GM18502 (cell line): ENCODE results near the gene SNX5.

Source experiments
- ATAC-seq: cut with Tn5 transposase; IDR thresholded peaks from one replicate; pipeline ENCODE4 v1.9.1; 2021; ENCODE audit warnings: mild to moderate bottlenecking; ENCODE audit not compliant: unreplicated experiment, poor library complexity

Gene SNX5

DNA sequence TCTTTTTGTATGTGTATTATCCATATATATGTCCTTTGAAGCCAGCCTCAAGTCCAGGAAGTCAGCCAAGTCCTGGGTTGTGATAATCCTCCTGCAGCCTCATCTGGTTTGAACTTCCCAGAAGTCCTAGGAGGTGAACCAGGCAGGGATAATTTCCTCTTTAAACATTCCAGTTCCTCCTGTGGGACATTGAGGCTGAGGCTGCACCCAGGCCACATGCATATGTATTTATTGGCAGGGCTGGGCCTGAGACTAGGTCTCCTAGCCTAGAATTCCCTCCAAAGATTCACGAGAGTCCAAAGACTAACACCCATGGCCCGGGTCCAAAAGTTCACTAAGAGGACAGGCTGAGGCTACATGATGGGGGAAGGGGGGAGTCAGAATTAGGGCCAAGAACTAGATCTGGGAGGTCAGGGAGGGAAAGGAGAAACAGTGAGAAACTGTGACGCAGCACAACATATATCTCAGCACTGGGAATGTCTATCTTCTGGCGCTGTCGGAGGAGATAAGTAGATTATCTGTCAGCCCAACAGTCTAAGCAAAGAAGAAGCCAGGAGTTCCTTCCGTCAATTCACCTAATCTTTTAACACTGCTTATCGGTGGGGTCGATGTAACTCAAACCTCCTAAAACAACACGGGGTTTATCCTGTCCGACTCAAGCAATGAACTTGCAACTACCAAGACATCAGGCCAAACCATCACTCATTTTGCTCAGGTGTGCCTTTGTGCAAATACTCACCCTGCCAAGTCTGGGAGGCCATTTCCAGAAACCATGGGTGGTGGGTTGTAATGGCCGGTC lies 43.3 kb downstream of the SNX5 start:
- no peak for ATAC-seq

DNA sequence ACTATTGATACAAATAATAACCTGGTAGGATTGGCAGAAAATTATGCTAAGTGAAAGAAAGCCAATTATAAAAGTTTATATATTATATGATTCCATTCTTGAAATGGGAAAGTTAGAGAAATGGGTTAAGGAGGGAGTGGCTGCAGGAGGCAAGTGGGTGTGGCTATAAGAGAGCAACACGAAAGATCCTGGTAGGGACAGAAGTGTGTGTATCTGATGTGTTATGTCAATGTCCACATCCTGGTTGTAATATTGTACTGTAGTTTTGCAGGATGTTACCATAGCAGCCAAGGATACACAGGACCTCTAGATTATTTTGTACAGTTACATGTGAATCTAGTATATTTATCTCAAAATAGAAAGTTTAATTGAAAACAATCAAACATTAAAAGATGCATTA lies 46.8 kb downstream of the SNX5 start:
- ATAC-seq = no peak

DNA sequence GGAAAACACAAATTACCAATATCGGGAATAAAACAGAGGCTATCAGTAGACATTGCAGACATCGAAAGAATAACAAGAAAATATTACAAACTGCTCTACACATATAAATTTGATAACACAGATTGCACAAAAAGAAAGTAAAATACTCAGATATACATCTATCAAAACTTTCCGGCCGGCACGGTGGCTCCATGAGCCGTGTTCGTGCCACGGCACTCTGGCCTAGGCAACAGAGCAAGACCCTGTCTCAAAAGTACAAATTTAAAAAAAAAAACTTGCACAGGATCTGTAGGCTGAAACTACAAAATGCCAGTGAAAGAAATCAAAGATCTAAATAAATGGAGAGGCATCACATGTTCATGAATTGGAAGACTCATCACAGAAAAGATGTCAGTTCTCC lies 49.4 kb downstream of the SNX5 start:
- ATAC-seq = no peak

DNA sequence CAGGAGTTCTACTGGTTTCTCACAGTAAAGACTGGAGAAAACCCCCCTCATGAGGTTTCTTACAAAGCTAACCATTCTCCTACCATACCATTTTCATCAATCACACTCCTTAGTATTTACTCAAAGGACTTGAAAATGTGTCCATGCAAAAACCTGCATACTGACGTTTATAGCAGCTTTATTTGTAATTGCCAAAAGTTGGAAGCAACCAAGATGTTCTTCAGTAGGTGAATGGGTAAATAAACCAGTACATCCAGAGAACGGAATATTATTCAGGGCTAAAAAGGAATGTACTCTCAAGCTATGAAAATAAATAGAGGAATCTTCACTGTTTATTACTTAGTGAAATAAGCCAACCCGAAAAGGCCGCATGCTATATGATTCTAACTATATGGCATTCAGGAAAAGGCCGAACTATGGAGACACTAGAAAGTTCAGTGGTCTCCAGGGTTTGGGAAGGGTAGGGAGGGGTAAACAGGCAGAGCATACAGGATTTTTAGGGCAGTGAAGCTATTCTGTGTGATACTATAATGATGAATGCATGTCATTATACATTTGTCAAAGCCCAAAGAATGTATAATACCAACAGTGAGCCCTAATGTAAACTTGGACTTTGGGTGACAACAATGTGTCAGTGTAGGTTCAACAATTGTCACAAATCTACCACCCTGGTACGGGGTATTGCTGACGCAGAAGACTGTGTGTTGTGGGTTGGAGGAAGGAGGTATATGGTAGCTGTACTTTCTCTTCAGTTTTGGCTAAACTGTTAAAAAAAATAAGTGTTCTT lies 50.6 kb downstream of the SNX5 start:
- no peak for ATAC-seq

DNA sequence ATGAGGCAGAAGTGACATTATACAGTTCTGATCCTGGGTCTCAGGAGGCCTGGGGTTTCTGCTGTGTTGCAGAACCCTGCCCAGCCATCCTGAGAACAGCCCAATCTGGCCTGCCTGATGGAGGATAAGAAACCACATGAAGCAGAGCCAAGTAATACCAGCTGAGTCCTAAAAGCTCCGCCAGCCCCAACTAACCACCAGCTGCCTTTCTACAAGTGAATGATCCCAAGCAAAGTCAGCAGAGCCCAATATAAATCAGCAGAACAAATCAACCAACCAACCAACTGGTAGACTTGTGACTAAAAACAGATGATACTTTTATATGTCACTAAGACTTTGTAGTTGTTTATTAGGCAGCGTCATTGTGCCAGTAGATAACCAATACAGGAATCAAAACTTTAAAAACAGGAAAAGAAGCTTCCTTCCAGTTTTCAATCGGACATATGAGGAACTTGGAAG lies 52.1 kb downstream of the SNX5 start:
- ATAC-seq = no peak

DNA sequence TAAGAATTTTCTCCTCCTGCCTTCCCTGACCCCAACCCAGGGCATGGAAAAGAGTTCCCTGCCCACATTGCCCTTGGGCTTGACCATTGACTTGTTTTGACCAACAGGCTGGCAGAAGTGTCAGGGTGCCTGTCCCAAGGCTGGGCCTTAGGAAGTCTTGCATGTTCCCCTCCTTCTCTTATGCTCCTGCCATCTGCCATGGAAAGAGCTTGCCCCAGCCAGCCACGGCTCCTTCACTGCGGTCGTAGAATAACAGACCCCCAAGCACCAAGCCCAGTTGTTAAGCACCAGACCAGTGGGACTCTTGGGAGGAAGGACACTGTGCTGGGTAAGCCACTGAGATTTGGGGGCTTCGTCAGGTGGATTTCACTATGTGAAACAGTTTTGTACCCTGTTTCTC lies 53.6 kb downstream of the SNX5 start:
- ATAC-seq = no peak

DNA sequence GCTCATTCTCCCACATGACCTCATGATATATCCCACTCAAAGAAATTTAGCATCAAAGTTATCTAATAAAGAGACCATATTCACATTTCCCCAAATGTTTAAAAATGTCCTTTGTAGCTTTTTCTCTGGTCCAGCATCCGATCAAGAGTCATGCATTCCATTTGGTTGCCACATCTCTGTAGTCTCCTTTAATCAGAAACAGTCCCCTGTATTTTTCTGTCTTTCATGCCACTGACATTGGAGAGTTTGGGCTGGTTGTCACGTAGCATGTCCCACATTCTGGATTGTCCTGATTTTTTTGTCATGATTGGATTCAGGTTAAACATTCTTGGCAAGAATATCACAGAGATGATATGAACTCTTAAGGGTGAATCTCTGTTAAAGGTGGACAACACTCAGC lies 55.7 kb downstream of the SNX5 start:
- ATAC-seq = no peak

DNA sequence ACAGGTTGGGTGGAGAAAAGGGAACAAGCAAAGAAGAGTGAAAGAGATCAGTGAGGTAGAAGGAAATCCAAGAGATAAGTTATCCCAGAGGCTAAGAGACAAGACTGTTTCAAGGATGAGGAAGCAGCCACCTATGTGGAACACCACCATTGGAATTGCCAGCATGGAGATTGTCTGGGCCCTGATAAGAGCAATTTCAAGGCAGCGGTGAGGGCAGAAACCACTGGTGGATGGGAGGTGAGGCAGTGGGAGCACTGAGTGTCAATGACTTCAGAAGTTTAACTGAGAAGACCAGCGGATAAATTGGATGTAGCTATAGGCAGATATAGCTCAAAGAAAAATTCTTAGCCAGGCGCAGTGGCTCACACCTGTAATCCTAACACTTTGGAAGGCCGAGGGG lies 56.7 kb downstream of the SNX5 start:
- no peak for ATAC-seq

DNA sequence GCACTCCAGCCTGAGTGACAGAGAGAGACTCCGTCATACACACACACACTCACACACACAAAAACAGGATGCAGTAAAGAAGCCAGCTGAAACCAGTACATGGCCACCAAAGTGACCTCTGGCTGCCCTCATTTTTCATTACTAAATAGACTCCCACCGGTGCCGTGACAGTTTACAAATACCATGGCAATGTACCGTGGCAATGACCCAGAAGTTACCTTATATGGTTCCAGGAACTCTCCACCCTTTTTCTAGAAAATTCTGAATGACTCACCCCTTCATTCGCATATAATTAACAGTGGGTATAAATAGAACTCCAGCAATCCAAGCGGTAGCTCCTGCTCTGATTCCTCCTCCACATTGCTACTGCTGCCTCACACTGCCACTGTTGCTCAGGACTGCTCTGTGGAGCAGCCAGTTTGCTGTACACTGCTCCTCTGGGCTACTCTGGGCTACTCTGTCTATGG lies 57.7 kb downstream of the SNX5 start:
- no peak for ATAC-seq

DNA sequence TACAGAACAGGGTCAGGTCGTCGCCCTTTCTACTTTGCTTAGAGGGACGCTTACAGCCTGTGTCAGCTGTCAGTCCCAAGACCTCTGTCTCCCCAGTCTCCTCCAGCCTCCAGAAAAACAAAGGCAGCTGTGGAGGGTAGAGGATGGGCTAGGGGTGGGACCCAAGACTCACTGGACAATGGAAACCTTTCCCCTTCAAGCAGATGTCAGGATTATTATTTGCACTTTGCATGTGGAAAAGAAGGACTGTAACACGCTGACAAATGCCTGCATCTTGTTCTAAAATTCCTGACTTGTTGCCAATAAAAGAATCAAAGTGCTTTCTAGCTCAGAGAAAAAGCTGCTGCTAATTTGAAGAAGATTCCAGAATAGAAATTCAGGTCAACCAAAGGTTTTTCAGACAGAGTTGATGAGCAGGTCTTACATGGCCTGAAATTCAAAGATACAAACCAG lies 58.7 kb downstream of the SNX5 start:
- no peak for ATAC-seq

DNA sequence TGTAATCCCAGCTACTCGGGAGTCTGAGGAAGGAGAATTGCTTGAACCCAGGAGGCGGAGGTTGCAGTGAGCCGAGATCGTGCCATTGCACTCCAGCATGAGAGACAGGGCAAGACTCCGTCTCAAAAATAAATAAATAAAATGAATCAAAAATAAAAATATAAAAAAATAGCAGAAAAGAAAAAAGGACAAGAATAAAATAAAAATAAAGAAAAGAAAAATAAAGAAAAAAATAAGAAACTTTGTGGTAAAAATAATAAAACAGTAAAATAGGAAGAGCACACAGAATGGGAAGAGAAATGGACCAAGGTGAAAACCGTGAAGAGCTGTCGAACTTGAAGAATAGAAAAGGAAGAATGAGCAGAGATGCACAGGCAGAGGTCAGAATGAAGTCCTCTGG lies 63.0 kb downstream of the SNX5 start:
- ATAC-seq = no peak

DNA sequence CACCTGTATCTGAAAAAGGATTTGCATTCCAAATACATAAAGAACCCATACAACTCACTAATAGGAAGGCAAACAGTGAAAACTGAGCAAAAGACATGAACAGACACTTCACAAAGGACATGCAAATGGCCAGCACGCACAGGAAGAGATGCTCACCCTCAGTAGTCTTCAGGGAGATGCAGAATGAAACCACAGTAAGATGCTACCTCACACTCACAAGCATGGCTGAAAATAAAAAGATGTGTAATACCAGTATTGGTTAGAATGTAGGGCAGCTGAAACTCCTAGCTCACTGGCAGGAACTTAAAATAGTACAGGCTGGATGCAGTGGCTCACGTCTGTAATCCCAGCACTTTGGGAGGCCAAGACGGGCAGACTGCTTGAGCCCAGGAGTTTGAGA lies 64.6 kb downstream of the SNX5 start:
- peak; percentile 78 for ATAC-seq

DNA sequence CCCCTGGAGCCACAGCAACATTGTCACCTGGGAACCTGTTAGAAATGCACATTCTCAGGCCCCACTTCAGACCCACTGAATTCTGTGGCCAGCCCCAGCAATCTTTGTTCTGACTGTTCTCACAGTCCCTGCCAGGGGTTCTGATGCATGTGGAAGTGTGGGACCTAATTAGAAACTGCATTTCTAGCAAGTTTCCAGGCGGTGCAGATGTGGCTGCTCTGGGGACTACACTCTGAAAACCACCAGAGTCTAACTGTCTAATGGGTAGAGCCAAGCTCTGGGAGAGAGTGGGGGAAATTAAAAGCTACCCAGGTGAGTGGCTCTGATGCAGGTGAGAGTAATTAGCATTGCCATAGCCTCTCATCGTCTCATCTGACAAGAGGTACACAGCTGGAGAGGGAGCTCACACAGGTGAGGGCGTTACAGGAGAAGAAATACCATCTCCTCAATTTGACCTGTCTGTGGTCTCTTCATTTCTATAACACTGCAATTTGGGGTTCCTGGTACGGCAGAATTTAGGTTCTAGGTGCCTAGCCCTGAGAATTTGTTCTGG lies 66.0 kb downstream of the SNX5 start:
- ATAC-seq = no peak

DNA sequence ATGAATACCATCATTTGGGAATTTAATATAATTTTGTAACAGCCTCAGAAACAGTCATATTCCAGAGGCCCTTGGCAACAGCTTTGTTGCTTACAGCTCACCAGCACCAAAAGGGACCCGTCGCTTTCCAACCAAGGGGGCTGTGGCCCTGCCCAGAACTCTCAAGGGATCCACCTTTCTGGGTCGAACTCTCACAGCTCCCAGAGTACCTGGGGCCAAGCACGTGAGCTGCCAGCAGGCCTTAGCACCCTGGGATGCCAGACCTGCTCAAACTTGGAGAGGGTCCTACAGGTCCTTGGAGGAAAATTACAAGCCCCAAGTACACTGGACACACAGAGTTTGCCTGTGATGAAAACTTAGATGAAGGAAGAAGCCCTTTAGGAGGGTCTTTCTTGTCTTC lies 66.6 kb downstream of the SNX5 start:
- no peak for ATAC-seq

DNA sequence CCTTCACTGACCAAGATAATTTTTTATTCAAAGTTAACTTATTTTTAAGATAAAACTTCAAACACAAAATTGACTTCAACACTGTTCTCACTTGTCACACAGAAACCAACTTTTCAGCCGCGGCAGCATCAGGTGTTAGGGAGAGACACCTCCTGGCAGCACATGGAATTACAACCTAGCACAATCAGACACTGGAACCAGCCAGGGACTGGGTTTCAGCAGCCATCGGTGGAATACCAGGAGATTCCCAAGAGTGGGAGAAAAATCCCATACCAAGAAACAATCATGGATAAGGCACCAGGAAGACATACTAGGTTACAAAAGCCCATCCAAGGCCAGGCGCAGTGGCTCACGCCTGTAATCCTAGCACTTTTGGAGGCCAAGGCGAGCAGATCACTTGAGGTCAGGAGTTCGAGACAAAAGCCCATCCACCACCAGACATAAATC lies 70.0 kb downstream of the SNX5 start:
- peak; percentile 46 for ATAC-seq

DNA sequence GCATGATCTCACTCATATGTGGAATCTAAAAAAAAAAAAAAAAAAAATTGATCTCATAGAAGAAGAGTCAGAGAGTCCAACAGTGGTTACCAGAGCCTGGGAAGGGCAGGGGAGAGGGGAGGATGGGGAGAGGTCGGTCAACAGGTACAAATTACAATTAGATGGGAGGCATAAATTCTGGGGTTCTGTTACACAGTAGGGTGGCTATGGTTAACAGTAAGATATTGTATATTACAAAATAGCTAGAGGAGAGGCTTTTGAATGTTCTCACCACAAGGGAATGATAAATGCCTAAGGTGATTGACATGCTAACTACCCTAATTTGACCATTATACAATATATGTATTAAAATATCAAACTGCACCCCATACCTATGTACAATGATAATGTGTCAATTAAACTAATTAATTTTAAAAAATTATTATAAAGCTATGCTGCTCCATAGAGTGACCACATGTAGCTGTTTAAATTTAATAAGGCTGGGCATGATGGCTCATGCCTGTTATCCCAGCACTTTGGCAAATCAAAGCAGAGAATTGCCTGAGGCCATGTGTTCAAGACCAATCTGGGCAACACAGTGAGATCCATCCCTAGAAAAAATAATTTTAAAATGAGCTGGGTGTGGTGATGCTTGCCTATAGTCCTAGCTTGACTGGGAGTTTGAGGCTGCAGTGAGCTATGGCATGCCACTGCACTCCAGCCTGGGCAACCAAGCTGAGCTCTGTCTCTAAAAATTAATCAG lies 70.9 kb downstream of the SNX5 start:
- ATAC-seq = no peak

DNA sequence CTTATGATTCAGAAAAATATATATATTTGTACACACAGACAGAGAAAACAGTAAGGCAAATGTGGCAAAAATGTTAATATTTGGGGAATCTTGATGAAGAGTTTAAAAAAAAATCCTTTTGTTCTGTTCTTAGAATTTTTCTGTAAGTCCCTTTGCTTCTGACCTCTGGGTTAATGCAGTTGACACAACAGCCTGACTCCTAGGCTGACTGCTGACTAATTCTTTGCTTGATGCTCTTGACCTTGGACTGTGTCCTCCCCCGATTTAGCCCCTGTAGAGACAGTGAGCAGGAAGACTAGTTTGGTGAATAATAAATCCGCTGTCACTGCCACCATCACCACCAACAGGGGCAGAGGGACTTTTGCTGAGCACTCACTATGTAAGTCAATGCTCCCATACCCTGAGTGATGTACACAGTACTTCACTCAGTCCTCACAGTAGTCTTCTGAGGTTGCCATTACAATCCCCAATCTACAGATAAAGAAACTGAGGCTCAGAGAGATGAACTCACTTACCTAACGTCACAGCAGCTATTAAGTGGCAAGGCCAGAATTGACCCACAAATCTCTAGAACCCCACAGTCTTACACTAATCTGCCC lies 71.7 kb downstream of the SNX5 start:
- no peak for ATAC-seq

DNA sequence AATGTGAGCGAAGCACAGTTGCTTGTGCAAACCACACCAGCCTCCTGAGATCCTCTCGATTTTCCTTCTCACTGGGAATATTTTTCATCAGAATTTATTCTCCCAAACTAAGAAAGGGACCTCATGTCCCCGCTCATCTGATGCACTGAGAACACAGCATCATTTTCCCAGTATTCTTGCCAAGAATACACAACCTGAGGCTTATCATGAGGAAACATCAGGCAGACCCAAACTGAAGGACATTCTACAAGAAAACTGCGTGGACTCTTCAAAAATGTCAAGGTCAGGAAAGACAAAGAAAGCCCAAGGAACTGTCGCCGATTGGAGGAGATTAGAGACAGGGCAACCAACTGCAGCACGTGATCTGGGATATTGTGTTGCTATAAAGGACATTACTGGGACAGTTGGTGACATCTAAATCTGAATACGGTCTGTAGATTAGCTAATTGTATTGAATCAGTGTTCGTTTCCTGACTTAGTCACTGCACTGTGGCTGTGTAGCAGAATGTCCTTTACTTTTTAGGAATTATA lies 72.3 kb downstream of the SNX5 start:
- no peak for ATAC-seq

DNA sequence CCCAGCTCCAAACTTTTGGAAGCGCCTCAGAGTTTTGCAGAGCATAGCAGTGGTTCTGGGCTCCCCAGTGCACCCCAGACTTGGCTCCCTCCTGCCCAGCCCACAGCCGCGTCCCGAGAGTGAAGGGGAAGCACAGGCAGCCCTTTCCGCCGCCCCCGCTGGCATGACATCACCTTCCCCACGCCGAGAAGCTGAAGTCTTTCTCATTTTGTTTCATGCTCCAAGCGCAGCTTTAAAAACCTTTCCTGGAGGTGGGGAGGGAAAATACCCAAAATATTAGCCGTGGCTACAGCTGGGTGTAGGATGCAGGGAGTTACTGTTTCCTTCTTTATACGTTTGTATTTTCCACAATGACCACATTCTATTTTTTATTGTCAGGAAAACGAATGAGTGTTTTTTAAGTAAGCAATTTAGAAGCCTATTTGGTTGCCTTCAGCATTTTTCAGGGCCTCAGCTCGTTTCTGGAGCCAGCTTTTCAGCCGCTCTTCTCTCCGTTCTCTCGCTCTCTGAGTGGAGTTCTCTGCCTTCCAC lies 72.9 kb downstream of the SNX5 start:
- peak; percentile 57 for ATAC-seq

DNA sequence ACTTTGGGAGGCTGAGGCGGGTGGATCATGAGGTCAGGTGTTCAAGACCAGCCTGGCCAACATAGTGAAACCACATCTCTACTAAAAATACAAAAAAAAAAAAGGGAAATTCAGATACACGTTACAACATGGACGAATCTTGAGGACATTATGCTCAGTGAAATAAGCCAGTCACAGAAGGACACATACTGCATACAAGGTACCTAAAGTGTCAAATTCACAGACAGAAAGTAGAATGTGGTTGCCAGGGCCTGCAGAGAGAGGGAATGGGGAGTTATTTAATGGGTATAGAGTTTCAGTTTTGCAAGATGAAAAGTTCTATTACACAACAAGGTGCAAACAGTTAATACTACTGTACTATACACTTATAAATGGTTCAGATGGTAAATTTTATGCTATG lies 75.1 kb downstream of the SNX5 start:
- no peak for ATAC-seq
